SU-DHL-6 (cell line): ENCODE measurements around the gene MAML3.

ENCODE experiments used
- H2AFZ ChIP-seq: fragments of 200-600 bp; sonication (generic); 2 replicates; pipeline ENCODE4 v1.6.1; 2014; ENCODE audit warnings: low read depth, mild to moderate bottlenecking, moderate library complexity, mixed read lengths, antibody characterized with exemption, low read length; ENCODE audit not compliant: severe bottlenecking
- H3F3A ChIP-seq: fragments of 200-600 bp; shearing (Covaris generic); 2 replicates; pipeline ENCODE4 v1.6.0; 2016; ENCODE audit warnings: antibody characterized with exemption, mild to moderate bottlenecking; ENCODE audit not compliant: insufficient read depth
- H3K27ac ChIP-seq: fragments of 200-600 bp; sonication (generic); 2 replicates; pipeline ENCODE4 v1.5.1; 2016; ENCODE audit warnings: low read depth, mild to moderate bottlenecking, low read length, moderate library complexity, mixed read lengths
- H3K27me3 ChIP-seq: fragments of 200-600 bp; sonication (generic), shearing (Covaris generic); 2 replicates; pipeline ENCODE4 v1.6.0; 2014; ENCODE audit warnings: mild to moderate bottlenecking, low read length
- H3K36me3 ChIP-seq: fragments of 200-600 bp; sonication (generic); 2 replicates; pipeline ENCODE4 v1.6.1; 2014; ENCODE audit warnings: mild to moderate bottlenecking, low read length, mixed read lengths
- H3K4me2 ChIP-seq: fragments of 300-600, 200-600 bp; shearing (Covaris generic), sonication (generic); 2 replicates; pipeline ENCODE4 v1.6.0; 2014; ENCODE audit warnings: low read length, low read depth, mild to moderate bottlenecking; ENCODE audit not compliant: poor library complexity, severe bottlenecking
- H3K4me3 ChIP-seq: fragments of 200-600 bp; sonication (generic); 2 replicates; pipeline ENCODE4 v1.5.1; 2014; ENCODE audit warnings: antibody characterized with exemption, low read length, mild to moderate bottlenecking, mixed read lengths; ENCODE audit not compliant: insufficient read depth, poor library complexity, severe bottlenecking
- H3K79me2 ChIP-seq: fragments of 200-600 bp; sonication (generic); 2 replicates; pipeline ENCODE4 v1.6.1; 2014; ENCODE audit warnings: mild to moderate bottlenecking, low read length, moderate library complexity; ENCODE audit not compliant: insufficient read depth
- H3K9ac ChIP-seq: fragments of 200-600 bp; sonication (generic); 2 replicates; pipeline ENCODE4 v1.7.0; 2014; ENCODE audit warnings: mild to moderate bottlenecking, low read length
- H3K9me2 ChIP-seq: fragments of 200-600 bp; sonication (generic); replicated peaks from 2 replicates; pipeline ENCODE4 v1.6.1; 2014; ENCODE audit warnings: low read length; ENCODE audit not compliant: insufficient read depth
- H3K9me3 ChIP-seq: fragments of 200-600 bp; sonication (generic); 2 replicates; pipeline ENCODE4 v1.6.1; 2014; ENCODE audit warnings: low read length, mixed read lengths; ENCODE audit not compliant: insufficient read depth
- H4K20me1 ChIP-seq: fragments of 200-600 bp; sonication (generic); 2 replicates; pipeline ENCODE4 v1.6.1; 2014; ENCODE audit warnings: low read depth, mild to moderate bottlenecking, antibody characterized with exemption, low read length, moderate library complexity, mixed read lengths
- CTCF ChIP-seq: fragments of 200-600 bp; sonication (generic); IDR thresholded peaks from one replicate; pipeline ENCODE4 v1.5.1; 2017; ENCODE audit warnings: antibody characterized with exemption, mild to moderate bottlenecking, low read length, moderate library complexity; ENCODE audit not compliant: insufficient read depth, poor library complexity, severe bottlenecking
- EZH2phosphoT487 ChIP-seq: fragments of 200-600 bp; sonication (generic), shearing (Covaris generic); conservative IDR thresholded peaks from 2 replicates; pipeline ENCODE4 v1.6.1; 2018; ENCODE audit warnings: mild to moderate bottlenecking, antibody characterized with exemption, low read length, moderate library complexity, mixed read lengths

MAML3 gene

GRCh38 chr4:140126261-140126660 is 27.7 kb downstream of the MAML3 start:
- H3K36me3 ChIP-seq, result no peaks in the 10 kb centered on the region
- no peaks in the 10 kb centered on the region for H3K9me3 ChIP-seq
- no peak overlapping the region for H3K4me3 ChIP-seq
- H3K27me3 ChIP-seq, result no peaks in the 10 kb centered on the region
- H3K9ac ChIP-seq, result no peak overlapping the region
- H3K9me2 ChIP-seq, result no peaks in the 10 kb centered on the region
- H2AFZ ChIP-seq, result no peak overlapping the region
- no peak for TF ChIP-seq CTCF
- TF ChIP-seq EZH2phosphoT487, result no peak
- no peaks in the 10 kb centered on the region for H3K79me2 ChIP-seq
- no peaks in the 10 kb centered on the region for H4K20me1 ChIP-seq
- no peaks in the 10 kb centered on the region for H3F3A ChIP-seq
- no peak overlapping the region for H3K4me2 ChIP-seq
- no peak overlapping the region for H3K27ac ChIP-seq

- H3F3A ChIP-seq, result no peaks in the 10 kb centered on the region
- H4K20me1 ChIP-seq, result no peaks in the 10 kb centered on the region
- no peak overlapping the region for H2AFZ ChIP-seq
- H3K4me3 ChIP-seq, result no peak overlapping the region
- H3K79me2 ChIP-seq, result no peaks in the 10 kb centered on the region
- H3K4me2 ChIP-seq, result no peak overlapping the region
- H3K9me3 ChIP-seq, result no peaks in the 10 kb centered on the region
- H3K27me3 ChIP-seq, result no peaks in the 10 kb centered on the region
- no peak overlapping the region for H3K27ac ChIP-seq
- H3K36me3 ChIP-seq, result no peaks in the 10 kb centered on the region
- no peaks in the 10 kb centered on the region for H3K9me2 ChIP-seq
- no peak overlapping the region for H3K9ac ChIP-seq
- TF ChIP-seq CTCF (no peak), EZH2phosphoT487 (no peak)
Observed at GRCh38 chr4:140125374-140125773, 28.6 kb downstream of the MAML3 start.

GRCh38 chr4:140123666-140124377 is 30.2 kb downstream of the MAML3 start:
- Histone ChIP-seq H3F3A (no peaks in the 10 kb centered on the region), H3K4me3 (no peak overlapping the region), H3K27me3 (no peaks in the 10 kb centered on the region), H4K20me1 (no peaks in the 10 kb centered on the region), H3K9ac (no peak overlapping the region), H3K9me2 (no peaks in the 10 kb centered on the region), H3K27ac (no peak overlapping the region), H3K36me3 (no peaks in the 10 kb centered on the region), H2AFZ (no peak overlapping the region), H3K9me3 (no peaks in the 10 kb centered on the region), H3K79me2 (no peaks in the 10 kb centered on the region), H3K4me2 (no peak overlapping the region)
- TF ChIP-seq EZH2phosphoT487 (no peak), CTCF (no peak)
